ENCODE results near the gene CDK6. TPM values are rescaled to one million over a fixed set of nuclear protein-coding genes. Genes with fewer than 3 reads are reported as not detected.

CDK6 gene
- total RNA-seq, 1 donor from 2014 or later = 23.3 TPM

DNA sequence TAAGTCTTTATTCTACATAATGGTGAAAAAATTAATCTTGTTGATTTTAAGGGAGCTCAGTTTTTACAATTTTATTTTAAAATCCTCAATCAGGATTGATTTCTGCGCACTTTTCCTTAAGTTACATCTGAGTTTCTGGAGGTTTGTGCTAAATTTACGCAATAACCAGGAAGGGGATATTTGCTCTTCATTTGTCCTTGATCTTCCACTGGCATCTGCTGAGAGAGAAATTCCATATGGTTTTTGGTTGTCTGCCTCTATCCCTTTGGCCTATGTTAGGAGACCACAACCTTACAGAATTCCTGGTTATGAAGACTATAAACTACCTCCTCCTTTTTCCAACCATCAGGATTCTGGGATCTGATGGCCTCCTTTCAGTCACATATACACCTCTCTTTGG lies 20.1 kb upstream of the CDK6 start:
- no peak overlapping the region for H3K27ac Mint-ChIP-seq
- DNase-seq (ENCODE audit: low spot score, unreplicated experiment) = no peak
- H3K4me1 Mint-ChIP-seq (ENCODE audit: low read depth) = peaks cover 11% of the 10 kb centered on the region
- TF ChIP-seq CTCF (IDR thresholded peaks at IDR 0.05; ENCODE audit: unreplicated experiment) = no peak
- no peak overlapping the region for H3K4me3 Mint-ChIP-seq (ENCODE audit: low read depth)
- peaks cover 13% of the 10 kb centered on the region for H3K27me3 Mint-ChIP-seq
- H3K36me3 Mint-ChIP-seq (ENCODE audit: insufficient read depth) = no peaks in the 10 kb centered on the region
- H3K9me3 Mint-ChIP-seq (ENCODE audit: low read depth) = no peaks in the 10 kb centered on the region

DNA sequence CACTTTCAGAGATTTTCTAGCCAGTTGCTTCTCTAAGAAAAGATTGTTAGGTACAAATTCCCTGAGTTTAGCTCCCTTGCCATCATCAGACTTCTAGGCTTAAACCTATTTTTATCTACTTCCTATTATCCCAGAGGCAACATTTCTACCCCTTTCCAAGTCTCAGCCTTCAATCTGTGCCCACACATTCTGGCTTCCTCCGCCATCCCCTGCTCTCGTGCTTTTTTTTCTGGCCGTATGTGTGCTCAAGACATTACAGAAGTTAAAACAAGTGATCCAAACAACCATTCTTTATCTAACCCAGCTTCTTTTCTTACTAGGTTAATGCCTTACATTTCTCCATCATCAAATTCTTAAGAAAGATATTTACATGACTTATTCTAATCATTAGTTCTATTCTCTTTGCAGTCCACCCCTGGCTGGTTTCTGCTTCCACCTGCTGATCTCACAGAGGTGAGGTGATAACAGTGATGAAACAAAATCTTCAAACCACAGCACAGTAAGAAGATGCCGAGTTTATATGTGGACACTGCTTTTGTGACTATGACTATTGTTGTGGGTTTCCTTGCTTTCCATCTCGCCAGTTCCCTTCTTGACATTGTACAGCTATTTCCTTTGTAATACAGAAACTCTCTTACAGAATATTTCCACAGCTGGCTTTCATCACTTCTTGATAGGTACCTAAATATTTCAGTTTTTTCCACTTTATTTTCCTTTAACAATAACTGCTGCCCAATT lies 18.3 kb upstream of the CDK6 start:
- Mint-ChIP-seq H3K4me3 (ENCODE audit: low read depth) (no peak overlapping the region), H3K27me3 (peaks cover 18% of the 10 kb centered on the region), H3K4me1 (ENCODE audit: low read depth) (peaks cover 11% of the 10 kb centered on the region), H3K36me3 (ENCODE audit: insufficient read depth) (no peaks in the 10 kb centered on the region), H3K9me3 (ENCODE audit: low read depth) (no peaks in the 10 kb centered on the region), H3K27ac (peak overlapping the region; percentile 15)
- TF ChIP-seq CTCF (IDR thresholded peaks at IDR 0.05; ENCODE audit: unreplicated experiment) = no peak
- DNase-seq (ENCODE audit: low spot score, unreplicated experiment) = no peak

- Mint-ChIP-seq H3K36me3 (ENCODE audit: insufficient read depth) (no peaks in the 10 kb centered on the region), H3K9me3 (ENCODE audit: low read depth) (no peaks in the 10 kb centered on the region), H3K4me3 (ENCODE audit: low read depth) (no peak overlapping the region), H3K27me3 (peaks cover 25% of the 10 kb centered on the region), H3K27ac (no peak overlapping the region), H3K4me1 (ENCODE audit: low read depth) (peaks cover 13% of the 10 kb centered on the region)
- no peak for DNase-seq (ENCODE audit: low spot score, unreplicated experiment)
- no peak for TF ChIP-seq CTCF (IDR thresholded peaks at IDR 0.05; ENCODE audit: unreplicated experiment)
Observed at GRCh38 chr7:92851732-92852131, 15.4 kb upstream of the CDK6 start.

DNA sequence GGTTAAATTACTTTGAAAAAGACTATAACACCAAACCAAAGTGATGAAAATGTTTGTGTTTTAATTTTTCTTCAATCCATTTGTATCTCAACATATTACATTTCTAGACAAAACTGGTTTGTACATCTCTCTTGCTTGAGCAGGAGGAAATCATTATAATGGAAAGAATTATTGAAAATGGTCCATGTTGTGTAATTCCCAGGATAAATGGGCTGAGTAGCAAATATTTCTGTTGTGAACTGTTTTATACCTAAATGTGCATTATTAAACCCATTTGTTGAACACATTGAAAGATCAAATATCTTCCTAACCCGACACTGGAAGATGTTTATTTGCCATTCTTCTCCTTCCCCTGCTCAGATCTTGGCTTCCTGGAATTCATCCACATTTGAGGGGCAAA lies 14.1 kb upstream of the CDK6 start:
- Mint-ChIP-seq H3K27me3 (peaks cover 22% of the 10 kb centered on the region), H3K27ac (no peak overlapping the region), H3K4me1 (ENCODE audit: low read depth) (peaks cover 13% of the 10 kb centered on the region), H3K36me3 (ENCODE audit: insufficient read depth) (no peaks in the 10 kb centered on the region), H3K4me3 (ENCODE audit: low read depth) (no peak overlapping the region), H3K9me3 (ENCODE audit: low read depth) (no peaks in the 10 kb centered on the region)
- DNase-seq (ENCODE audit: low spot score, unreplicated experiment) = no peak
- TF ChIP-seq CTCF (IDR thresholded peaks at IDR 0.05; ENCODE audit: unreplicated experiment) = no peak

- H3K27me3 Mint-ChIP-seq = peaks cover 17% of the 10 kb centered on the region
- H3K27ac Mint-ChIP-seq = no peak overlapping the region
- DNase-seq (ENCODE audit: low spot score, unreplicated experiment) = no peak
- no peaks in the 10 kb centered on the region for H3K36me3 Mint-ChIP-seq (ENCODE audit: insufficient read depth)
- TF ChIP-seq CTCF (IDR thresholded peaks at IDR 0.05; ENCODE audit: unreplicated experiment) = no peak
- no peak overlapping the region for H3K4me3 Mint-ChIP-seq (ENCODE audit: low read depth)
- H3K9me3 Mint-ChIP-seq (ENCODE audit: low read depth) = no peaks in the 10 kb centered on the region
- peaks cover 4% of the 10 kb centered on the region for H3K4me1 Mint-ChIP-seq (ENCODE audit: low read depth)
Observed at GRCh38 chr7:92849322-92849721, 12.9 kb upstream of the CDK6 start.
